H1 (cell line): ENCODE results near the gene TMUB2. TPM values are rescaled to one million over a fixed set of nuclear protein-coding genes. Genes with fewer than 3 reads are reported as not detected.

Experiments used
- CTCF ChIA-PET: fragments of 300-600 bp; sonication (Branson Sonifier 250); formaldehyde crosslinking; loops from one replicate; lab custom pipeline; 2021; ENCODE audit not compliant: partially characterized antibody; lab: Charles Lee
- POLR2A ChIA-PET: fragments of 300-600 bp; sonication (Branson Sonifier 250); formaldehyde crosslinking; loops from one replicate; lab custom pipeline; 2021; ENCODE audit warnings: inconsistent platforms; ENCODE audit not compliant: partially characterized antibody; lab: Charles Lee
- DNase-seq, 2 experiments: peaks; one replicate each; pipeline versions ENCODE4 v3.0.0 to v3.0.0-alpha.2; 2010 to 2022; ENCODE audit warnings: low spot score in 2 of 2, low read depth in 1 of 2, mixed read lengths in 1 of 2
- FAIRE-seq: peaks from 2 replicates; lab custom pipeline; 2011; peaks lifted over from hg19 to GRCh38; lab: Jason Lieb, UNC
- H2AFZ ChIP-seq: 2 replicates; pipeline ENCODE4 v1.8.1; 2012; ENCODE audit warnings: low read length, inconsistent platforms
- H2AK5ac ChIP-seq: 2 replicates; pipeline ENCODE4 v1.6.1; 2013; ENCODE audit warnings: low read depth, low read length
- H2BK120ac ChIP-seq: replicated peaks from 2 replicates; pipeline ENCODE3; 2013; ENCODE audit warnings: low read depth, low read length, inconsistent platforms
- H2BK12ac ChIP-seq: 2 replicates; pipeline ENCODE4 v1.6.1; 2013; ENCODE audit warnings: low read depth, low read length
- H2BK15ac ChIP-seq: 2 replicates; pipeline ENCODE4 v1.6.1; 2013; ENCODE audit warnings: low read length
- H2BK20ac ChIP-seq: 2 replicates; pipeline ENCODE4 v1.6.1; 2013; ENCODE audit warnings: low read length
- H2BK5ac ChIP-seq: 2 replicates; pipeline ENCODE4 v1.6.1; 2013; ENCODE audit warnings: low read depth, low read length
- H3K14ac ChIP-seq: 2 replicates; pipeline ENCODE4 v1.6.1; 2013; ENCODE audit warnings: inconsistent platforms; ENCODE audit not compliant: insufficient read length
- H3K18ac ChIP-seq: 2 replicates; pipeline ENCODE4 v1.6.1; 2013; ENCODE audit warnings: low read length; ENCODE audit errors: extremely low read depth
- H3K23ac ChIP-seq: 2 replicates; pipeline ENCODE4 v1.6.1; 2013; ENCODE audit warnings: inconsistent platforms; ENCODE audit not compliant: insufficient read length
- H3K23me2 ChIP-seq: 2 replicates; pipeline ENCODE4 v1.6.1; 2013; ENCODE audit warnings: low read depth, low read length
- H3K27ac ChIP-seq: 2 replicates; pipeline ENCODE4 v1.6.1; 2011; ENCODE audit warnings: low read depth, low read length, inconsistent platforms
- H3K27me3 ChIP-seq, 4 experiments: replicated peaks in 1 of 4; 1 replicate in 1 of 4; 2 replicates in 3 of 4; pipeline versions ENCODE4 v1.6.1 to v1.8.1; 2011 to 2013; ENCODE audit warnings: low read length in 3 of 4, mild to moderate bottlenecking in 3 of 4, inconsistent platforms in 2 of 4, mixed read lengths in 2 of 4, moderate library complexity in 1 of 4; ENCODE audit not compliant: control insufficient read depth in 3 of 4, insufficient read depth in 3 of 4; ENCODE audit errors: extremely low read depth in 1 of 4
- H3K36me3 ChIP-seq, 4 experiments: 2 replicates each; pipeline versions ENCODE4 v1.6.1 to v1.8.1; 2011 to 2013; ENCODE audit warnings: mild to moderate bottlenecking in 4 of 4, low read length in 3 of 4, moderate library complexity in 2 of 4, control low read depth in 1 of 4, inconsistent platforms in 1 of 4; ENCODE audit not compliant: insufficient read depth in 4 of 4, control insufficient read depth in 2 of 4
- H3K4ac ChIP-seq: replicated peaks from 2 replicates; pipeline ENCODE3; 2013; ENCODE audit warnings: low read length, low read depth, mixed read lengths, inconsistent platforms; ENCODE audit not compliant: insufficient read length
- H3K4me1 ChIP-seq, 4 experiments: replicated peaks in 1 of 4; 1 replicate in 1 of 4; 2 replicates in 3 of 4; pipeline versions ENCODE4 v1.6.1 to v1.8.1; 2011 to 2013; ENCODE audit warnings: low read length in 3 of 4, inconsistent platforms in 2 of 4, mixed read lengths in 1 of 4; ENCODE audit not compliant: insufficient read depth in 4 of 4, control insufficient read depth in 3 of 4
- H3K4me2 ChIP-seq, 2 experiments: 2 replicates each; pipeline versions ENCODE4 v1.6.1 to v1.8.1; 2011 to 2013; ENCODE audit warnings: low read depth in 2 of 2, low read length in 2 of 2, control low read depth in 1 of 2, inconsistent platforms in 1 of 2, mild to moderate bottlenecking in 1 of 2; ENCODE audit not compliant: insufficient read depth in 1 of 2
- H3K4me3 ChIP-seq, 4 experiments: fragments of 200-600, 300-600 bp in 1 of 4; sonication (generic), shearing (Covaris generic), sonication (Bioruptor Twin) in 1 of 4; 2 replicates each; pipeline versions ENCODE4 v1.5.1 to v1.8.1; 2011 to 2016; ENCODE audit warnings: low read length in 4 of 4, low read depth in 3 of 4, control low read depth in 2 of 4, inconsistent platforms in 2 of 4, mild to moderate bottlenecking in 2 of 4, mixed read lengths in 1 of 4, moderate library complexity in 1 of 4; ENCODE audit not compliant: insufficient read depth in 2 of 4; ENCODE audit errors: extremely low read depth in 1 of 4
- H3K56ac ChIP-seq: replicated peaks from 2 replicates; pipeline ENCODE3; 2013; ENCODE audit warnings: low read depth, mild to moderate bottlenecking, mixed read lengths, low read length, inconsistent platforms; ENCODE audit not compliant: insufficient read length
- H3K79me1 ChIP-seq: 2 replicates; pipeline ENCODE4 v1.6.1; 2013; ENCODE audit warnings: low read depth, low read length, control low read depth
- H3K79me2 ChIP-seq, 2 experiments: 2 replicates each; pipeline versions ENCODE4 v1.6.1 to v1.8.1; 2012 to 2013; ENCODE audit warnings: low read length in 2 of 2, mild to moderate bottlenecking in 2 of 2, inconsistent platforms in 1 of 2; ENCODE audit not compliant: insufficient read depth in 2 of 2, control insufficient read depth in 1 of 2
- H3K9ac ChIP-seq, 4 experiments: replicated peaks in 1 of 4; 1 replicate in 1 of 4; 2 replicates in 3 of 4; pipeline versions ENCODE4 v1.6.1 to v1.8.1; 2011 to 2013; ENCODE audit warnings: low read depth in 3 of 4, low read length in 3 of 4, control low read depth in 2 of 4, mild to moderate bottlenecking in 2 of 4, moderate library complexity in 2 of 4, inconsistent platforms in 1 of 4; ENCODE audit errors: extremely low read depth in 1 of 4
- H3K9me3 ChIP-seq, 2 experiments: 2 replicates each; pipeline versions ENCODE4 v1.6.1 to v1.8.1; 2012 to 2013; ENCODE audit warnings: mild to moderate bottlenecking in 2 of 2, moderate library complexity in 2 of 2, control low read depth in 1 of 2, inconsistent platforms in 1 of 2, low read depth in 1 of 2, low read length in 1 of 2, mixed read lengths in 1 of 2; ENCODE audit not compliant: insufficient read depth in 2 of 2
- H4K20me1 ChIP-seq, 2 experiments: replicated peaks in 1 of 2; 2 replicates each; pipeline versions ENCODE3 to v1.8.1; 2011 to 2013; ENCODE audit warnings: inconsistent platforms in 2 of 2, low read length in 2 of 2, mild to moderate bottlenecking in 1 of 2; ENCODE audit not compliant: insufficient read depth in 2 of 2, control insufficient read depth in 1 of 2
- H4K5ac ChIP-seq: 2 replicates; pipeline ENCODE4 v1.6.1; 2013; ENCODE audit warnings: low read length, low read depth, mixed read lengths, inconsistent platforms; ENCODE audit not compliant: insufficient read length
- H4K8ac ChIP-seq: 2 replicates; pipeline ENCODE4 v1.8.0; 2013; ENCODE audit warnings: mild to moderate bottlenecking, moderate library complexity, low read length, inconsistent platforms; ENCODE audit not compliant: insufficient read depth; ENCODE audit errors: extremely low read depth
- H4K91ac ChIP-seq: replicated peaks from 2 replicates; pipeline ENCODE3; 2013; ENCODE audit warnings: low read length, mixed read lengths, inconsistent platforms; ENCODE audit not compliant: insufficient read length
- ASH2L ChIP-seq: fragments of 200-600, 300-600 bp; sonication (generic); IDR thresholded peaks from one replicate; pipeline ENCODE4 v1.7.1; 2017; ENCODE audit warnings: low read length
- BACH1 ChIP-seq: IDR thresholded peaks from 2 replicates; pipeline ENCODE4 v1.6.1; 2012; ENCODE audit warnings: low read length, improper control_type of control experiment
- CREB1 ChIP-seq: IDR thresholded peaks from 2 replicates; pipeline ENCODE4 v1.6.1; 2012; ENCODE audit warnings: inconsistent platforms
- FOSL1 ChIP-seq: IDR thresholded peaks from 2 replicates; pipeline ENCODE4 v1.6.1; 2011; ENCODE audit warnings: mild to moderate bottlenecking, low read depth, low read length, moderate library complexity; ENCODE audit not compliant: insufficient read depth
- HDAC2 ChIP-seq, 2 experiments: fragments of 300-600 bp in 1 of 2; sonication (generic) in 1 of 2; IDR thresholded peaks; 2 replicates each; pipeline ENCODE4 v1.6.1; 2011 to 2012; ENCODE audit warnings: low read depth in 2 of 2, low read length in 2 of 2, mild to moderate bottlenecking in 2 of 2, moderate library complexity in 2 of 2, borderline replicate concordance in 1 of 2, inconsistent platforms in 1 of 2
- KDM1A ChIP-seq: fragments of 200-600, 300-600 bp; sonication (generic); IDR thresholded peaks from 2 replicates; pipeline ENCODE4 v1.7.1; 2016; ENCODE audit warnings: mild to moderate bottlenecking, low read length, borderline replicate concordance
- KDM4A ChIP-seq: IDR thresholded peaks from one replicate; pipeline ENCODE4 v1.7.1; 2012; ENCODE audit warnings: low read depth, mild to moderate bottlenecking, moderate library complexity, low read length, inconsistent platforms; ENCODE audit not compliant: severe bottlenecking
- PHF8 ChIP-seq: fragments of 200-600 bp; sonication (generic); conservative IDR thresholded peaks from 2 replicates; pipeline ENCODE4 v1.7.1; 2012; ENCODE audit warnings: low read depth, mild to moderate bottlenecking, inconsistent platforms, low read length, moderate library complexity
- SAP30 ChIP-seq: fragments of 300-600 bp; sonication (generic); IDR thresholded peaks from 2 replicates; pipeline ENCODE4 v1.7.1; 2012; ENCODE audit warnings: low read length, moderate library complexity, mild to moderate bottlenecking, inconsistent platforms; ENCODE audit not compliant: insufficient read depth, insufficient replicate concordance
- TAF1 ChIP-seq: IDR thresholded peaks from 2 replicates; pipeline ENCODE4 v1.6.1; 2011; ENCODE audit warnings: mild to moderate bottlenecking, low read depth, low read length
- TAF7 ChIP-seq: optimal IDR thresholded peaks from 2 replicates; pipeline ENCODE3; 2011; ENCODE audit warnings: low read depth, mild to moderate bottlenecking, inconsistent platforms, low read length, moderate library complexity, borderline replicate concordance
- WGBS, 2 experiments: shearing (Covaris generic) in 1 of 2; methylation state at CpG; one replicate each; pipeline versions ENCODE4 v1.1.6 to v1.1.7; 2013 to 2015; ENCODE audit warnings: low lambda C conversion rate in 2 of 2, mixed read lengths in 2 of 2, inconsistent platforms in 1 of 2, low coverage in 1 of 2, missing lambda C conversion rate in 1 of 2; ENCODE audit not compliant: insufficient replicate concordance in 2 of 2, insufficient coverage in 1 of 2, insufficient read length in 1 of 2; ENCODE audit errors: extremely low coverage in 1 of 2, missing lambda C conversion rate in 1 of 2; 5-methylcytosine and 5-hydroxymethylcytosine counted together
- polyA plus RNA-seq, 7 experiments: library from polyadenylated mRNA; depleted of rRNA in 3 of 7; stranded (reverse) in 5 of 7; unstranded in 2 of 7; fragments of >200 nt in 5 of 7; fragments of 200-250 nt in 2 of 7; gene quantifications; 1 replicate in 5 of 7; 2 replicates in 1 of 7; 4 replicates in 1 of 7; pipeline versions ENCODE4 v1.2.1 to v1.2.3, GENCODE V29; 2011 to 2013; ENCODE audit warnings: missing spikeins in 2 of 7, mixed read lengths in 2 of 7
- total RNA-seq: library from RNA; stranded (reverse); fragmentation: NEBNext Ultra II Directional; extraction: Animal tissue kit (Norgen Biotek cat#: 25700); gene quantifications from 2 replicates; pipeline ENCODE4 v1.2.1, GENCODE V29; 2021

The TMUB2 gene
- total and polyA plus RNA-seq, 2 of the 8 experiments (the other 6 are each of a cell fraction or from before 2014, with no cell fraction given): 18.5 to 30.5 TPM

GRCh38 chr17:44187131-44187899 lies 543 bp downstream of the TMUB2 start:
- ChIA-PET CTCF (interaction anchor here (0.7 to 6.3 kb wide), 7 partner anchors 15 to 166 kb away, joined by 3 to 36 read pairs (median 6); partner anchors contain the start of gene ASB16), POLR2A (interaction anchor here (0.7 to 5.8 kb wide), 15 partner anchors 9 to 270 kb away, joined by 3 to 84 read pairs (median 6); partner anchors contain the start of genes ASB16, ATXN7L3 and HDAC5)
- Histone ChIP-seq H3K79me1 (peaks cover 6% of the 10 kb centered on the region), H3K9ac (peak overlapping the region; percentile 84 to 98 (median 90)), H2BK12ac (no peak overlapping the region; the same call in 1 of the 2 replicates), H2AK5ac (no peak overlapping the region; the same call in 1 of the 2 replicates), H2BK5ac (peak overlapping the region; percentile 97), H3K14ac (no peak overlapping the region), H3K79me2 (peaks cover 3 to 39% of the 10 kb centered on the region in 2 experiments; a peak in 3 of 4 replicates), H3K23ac (no peak overlapping the region), H2AFZ (peak overlapping the region; percentile 92), H3K23me2 (no peaks in the 10 kb centered on the region; the same call in 1 of the 2 replicates), H4K8ac (peak overlapping the region; percentile 92; the same call in 1 of the 2 replicates), H3K18ac (peak overlapping the region; percentile 100), H3K56ac (no peak overlapping the region), H3K36me3 (peaks cover 7 to 15% (median 12%) of the 10 kb centered on the region in 4 experiments; a peak in 7 of 8 replicates), H4K20me1 (peaks cover 0 to 5% of the 10 kb centered on the region in 2 experiments), H2BK20ac (no peak overlapping the region), H3K9me3 (no peaks in the 10 kb centered on the region), H2BK120ac (no peak overlapping the region), H3K27ac (peak overlapping the region; percentile 91; the same call in 1 of the 2 replicates), H3K27me3 (no peaks in the 10 kb centered on the region), H3K4ac (no peak overlapping the region), H3K4me2 (peak overlapping the region; percentile 71 to 76), H4K91ac (no peak overlapping the region), H3K4me3 (peak overlapping the region; percentile 93 to 99 (median 98)), H2BK15ac (no peak overlapping the region), H3K4me1 (peaks cover 0 to 6% (median 5%) of the 10 kb centered on the region in 4 experiments; a peak in 5 of 7 replicates), H4K5ac (peak overlapping the region; percentile 84)
- DNase-seq (peak in 1 of 2 experiments; percentile 63), FAIRE-seq (no peak)
- WGBS, 2 experiments: 15% methylated on average over 29 of the region's 32 CpGs; no CpG with 5 or more reads in 1 of the 2 experiments
- TF ChIP-seq PHF8 (peak; percentile 49; the same call in 1 of the 2 replicates), BACH1 (no peak), TAF7 (no peak), KDM1A (no peak), KDM4A (no peak), ASH2L (peak; percentile 6), TAF1 (peak; percentile 36; the same call in 1 of the 2 replicates), SAP30 (peak; percentile 65), FOSL1 (no peak), HDAC2 (IDR thresholded peaks at IDR 0.05; ENCODE audit: borderline replicate concordance in 1 of 2, low read depth in 2 of 2, low read length in 2 of 2) (no peak), CREB1 (no peak)
